Stimulated activated naive CD8-positive, alpha-beta T cell treated with anti-CD3 and anti-CD28 coated beads, Interleukin-15, Interleukin-2, amounts not matched to agents 100 ng/mL and 50 ng/mL, for 24 hours (primary cell): ENCODE measurements around the gene PIN4.
"Not testable (repeated sequence)": the region's sequence is repeated elsewhere in the genome, so short reads cannot be mapped to it uniquely, and the experiment has no call there.

ENCODE experiments used
- H3K27ac Mint-ChIP-seq: one replicate; pipeline ENCODE4 v1.8.0; 2021; ENCODE audit warnings: mild to moderate bottlenecking, mixed read lengths
- H3K27me3 Mint-ChIP-seq: one replicate; pipeline ENCODE4 v1.8.0; 2021; ENCODE audit warnings: mixed read lengths
- H3K36me3 Mint-ChIP-seq: one replicate; pipeline ENCODE4 v1.8.0; 2021; ENCODE audit warnings: low read depth, mixed read lengths
- H3K4me1 Mint-ChIP-seq: one replicate; pipeline ENCODE4 v1.8.0; 2021; ENCODE audit warnings: low read depth, mixed read lengths
- H3K4me3 Mint-ChIP-seq: one replicate; pipeline ENCODE4 v1.8.0; 2021; ENCODE audit warnings: mild to moderate bottlenecking, mixed read lengths
- H3K9me3 Mint-ChIP-seq: one replicate; pipeline ENCODE4 v1.8.0; 2021; ENCODE audit warnings: mixed read lengths

The PIN4 gene

DNA sequence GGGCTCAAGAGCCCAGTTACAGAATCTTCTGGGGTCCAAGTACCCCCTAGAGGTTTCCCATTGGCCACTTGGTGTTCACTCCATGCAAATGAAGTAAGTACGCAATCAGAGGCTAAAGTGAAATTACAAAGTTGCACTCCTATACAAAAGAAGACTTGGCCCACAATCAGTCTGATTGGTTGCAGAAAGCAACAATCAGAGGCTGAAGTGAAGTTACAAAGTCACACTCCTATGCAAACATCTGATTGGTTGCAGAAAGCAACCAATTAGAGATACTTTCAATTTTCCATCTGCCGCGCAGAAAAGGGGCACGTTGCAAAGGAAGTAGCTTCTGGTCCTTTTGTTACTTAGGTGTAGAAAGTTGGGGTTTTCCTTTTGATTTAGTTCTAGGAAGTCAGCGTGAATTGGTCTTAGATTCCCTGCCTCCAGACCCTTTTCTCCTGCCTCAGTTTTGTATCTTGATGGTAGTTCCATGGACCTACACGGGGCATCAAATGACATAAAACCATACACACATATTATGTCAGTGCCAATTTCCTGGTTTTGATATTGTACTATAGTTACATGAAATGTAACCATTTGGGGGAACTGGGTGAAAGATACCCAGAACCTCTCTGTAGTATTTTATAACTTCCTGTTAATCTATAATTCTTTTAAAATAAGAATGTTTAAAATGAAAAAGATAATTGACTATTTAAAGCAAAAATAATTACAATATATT, 12.4 kb upstream of the PIN4 start:
- H3K36me3 Mint-ChIP-seq, result no peaks in the 10 kb centered on the region
- H3K27me3 Mint-ChIP-seq, result no peaks in the 10 kb centered on the region
- peaks cover 9% of the 10 kb centered on the region for H3K4me1 Mint-ChIP-seq
- peak overlapping the region; percentile 72 for H3K4me3 Mint-ChIP-seq
- no peaks in the 10 kb centered on the region for H3K9me3 Mint-ChIP-seq
- no peak overlapping the region for H3K27ac Mint-ChIP-seq

DNA sequence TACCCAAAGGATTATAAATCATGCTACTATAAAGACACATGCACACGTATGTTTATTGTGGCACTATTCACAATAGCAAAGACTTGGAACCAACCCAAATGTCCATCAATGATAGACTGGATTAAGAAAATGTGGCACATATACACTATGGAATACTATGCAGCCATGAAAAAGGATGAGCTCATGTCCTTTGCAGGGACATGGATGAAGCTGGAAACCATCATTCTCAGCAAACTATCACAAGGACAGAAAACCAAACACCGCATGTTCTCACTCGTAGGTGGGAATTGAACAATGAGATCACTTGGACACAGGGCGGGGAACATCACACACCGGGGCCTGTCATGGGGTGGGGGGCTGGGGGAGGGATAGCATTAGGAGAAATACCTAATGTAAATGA, 5.3 kb upstream of the PIN4 start:
- H3K27ac Mint-ChIP-seq, H3K36me3 Mint-ChIP-seq, H3K4me1 Mint-ChIP-seq, H3K9me3 Mint-ChIP-seq, H3K4me3 Mint-ChIP-seq, H3K27me3 Mint-ChIP-seq: not testable (repeated sequence)

GRCh38 chrX:72176981-72177380, 4.6 kb upstream of the PIN4 start:
- H3K27me3 Mint-ChIP-seq, result no peaks in the 10 kb centered on the region
- no peaks in the 10 kb centered on the region for H3K9me3 Mint-ChIP-seq
- no peaks in the 10 kb centered on the region for H3K36me3 Mint-ChIP-seq
- H3K4me1 Mint-ChIP-seq, result peaks cover 9% of the 10 kb centered on the region
- H3K27ac Mint-ChIP-seq, result no peak overlapping the region
- no peak overlapping the region for H3K4me3 Mint-ChIP-seq

DNA sequence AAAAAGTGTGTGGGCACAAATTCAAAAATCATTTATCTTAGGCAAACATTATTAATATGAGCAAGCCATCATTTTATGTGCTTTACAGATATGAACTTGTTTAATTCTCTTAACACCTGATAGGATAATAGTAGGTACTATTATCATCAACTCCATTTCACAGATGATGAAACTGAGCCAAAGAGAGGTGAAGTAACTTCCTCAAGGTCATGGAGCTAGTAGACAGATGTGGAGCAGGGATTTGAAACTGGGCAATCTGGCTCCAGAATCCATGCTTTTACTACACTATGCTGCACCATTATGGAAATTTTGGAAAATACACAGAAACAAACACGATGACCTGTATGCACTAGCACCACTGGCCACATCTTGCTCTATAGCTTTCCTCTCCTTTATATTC, 1.0 kb upstream of the PIN4 start:
- Mint-ChIP-seq H3K4me3 (no peak overlapping the region), H3K27ac (no peak overlapping the region), H3K27me3 (no peaks in the 10 kb centered on the region)

DNA sequence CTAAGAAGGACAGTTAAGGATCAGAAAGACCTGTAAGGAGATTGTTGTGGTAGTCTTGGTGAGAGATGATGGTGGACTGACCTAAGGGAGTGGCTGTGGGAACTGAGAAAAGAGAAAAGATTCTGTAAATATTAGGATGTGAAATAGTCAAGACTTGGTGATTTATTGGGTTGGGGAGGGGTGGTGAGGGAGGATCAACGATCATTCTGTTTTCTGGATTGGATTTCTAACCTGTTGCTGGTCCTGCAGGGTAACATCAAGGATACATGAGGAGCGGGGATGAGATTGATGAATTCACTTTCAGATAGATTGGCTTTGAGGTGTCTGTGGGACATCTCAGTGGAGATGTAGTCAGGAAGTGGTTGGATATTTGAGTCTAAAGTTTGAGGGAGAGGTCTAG, 1.4 kb downstream of the PIN4 start:
- Mint-ChIP-seq H3K4me3 (no peak overlapping the region), H3K27me3 (no peaks in the 10 kb centered on the region), H3K9me3 (no peaks in the 10 kb centered on the region), H3K27ac (no peak overlapping the region), H3K36me3 (peaks cover 5% of the 10 kb centered on the region), H3K4me1 (peaks cover 13% of the 10 kb centered on the region)

More for the DNA sequence above, 1.0 kb upstream of the PIN4 start:
- Mint-ChIP-seq H3K9me3 (no peaks in the 10 kb centered on the region), H3K36me3 (peaks cover 5% of the 10 kb centered on the region), H3K4me1 (peaks cover 13% of the 10 kb centered on the region)

GRCh38 chrX:72201836-72202536, 20.4 kb downstream of the PIN4 start:
- H3K27me3 Mint-ChIP-seq, result no peaks in the 10 kb centered on the region
- H3K27ac Mint-ChIP-seq, result no peak overlapping the region
- H3K9me3 Mint-ChIP-seq, result no peaks in the 10 kb centered on the region
- no peak overlapping the region for H3K4me3 Mint-ChIP-seq
- H3K4me1 Mint-ChIP-seq, result no peaks in the 10 kb centered on the region
- H3K36me3 Mint-ChIP-seq, result peaks cover 25% of the 10 kb centered on the region

DNA sequence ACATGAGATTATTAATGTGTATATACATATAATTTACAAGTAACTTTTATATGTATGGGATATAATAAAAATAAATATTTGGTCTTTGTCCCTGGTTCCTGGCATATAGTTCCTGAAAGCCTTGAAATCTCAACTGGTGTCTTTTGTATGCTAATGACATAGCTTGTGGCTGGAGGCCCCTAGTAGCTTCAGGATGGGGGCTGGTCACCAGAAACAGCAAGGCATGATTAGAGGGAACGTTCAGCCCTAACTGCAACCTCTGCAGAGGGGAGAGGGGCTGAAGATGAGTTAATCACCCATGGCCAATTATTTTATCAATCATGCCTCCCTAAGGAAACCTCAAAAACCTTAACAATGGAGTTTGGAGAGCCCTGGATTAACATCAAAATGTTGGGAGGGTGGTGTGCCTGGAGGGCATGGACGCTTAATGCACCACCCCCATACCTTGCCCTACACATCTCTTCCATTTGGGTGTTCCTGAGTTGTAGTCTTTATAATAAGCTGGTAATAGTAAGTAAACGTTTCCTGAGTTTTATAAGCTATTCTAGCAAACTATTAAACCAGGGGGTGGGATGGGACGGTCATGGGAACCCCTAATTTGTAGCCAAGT, 21.3 kb downstream of the PIN4 start:
- Mint-ChIP-seq H3K27ac (no peak overlapping the region), H3K4me1 (no peaks in the 10 kb centered on the region), H3K36me3 (peaks cover 31% of the 10 kb centered on the region), H3K27me3 (no peaks in the 10 kb centered on the region), H3K4me3 (no peak overlapping the region), H3K9me3 (no peaks in the 10 kb centered on the region)

- H3K4me3 Mint-ChIP-seq, result no peak overlapping the region
These were observed 21.9 kb downstream of the PIN4 start for GRCh38 chrX:72203421-72203820.

DNA sequence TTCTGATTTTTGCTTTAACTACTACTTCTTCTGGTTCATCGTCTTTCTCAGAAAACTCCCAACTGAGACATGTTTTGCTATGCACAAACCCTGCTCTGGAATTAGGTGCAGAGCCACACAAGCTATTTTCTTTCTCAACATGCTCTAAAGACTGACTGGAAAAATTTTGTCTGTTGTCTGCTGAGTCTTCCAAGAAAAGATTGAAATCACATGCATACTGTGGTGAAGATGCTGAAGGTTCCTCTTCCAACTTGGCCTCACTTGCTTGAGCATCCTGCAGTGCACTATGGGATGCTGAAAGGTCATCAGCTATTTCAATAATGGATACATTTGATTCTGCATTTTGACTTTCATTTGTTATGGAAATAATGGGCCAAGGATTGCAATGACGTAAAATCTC, 24.1 kb downstream of the PIN4 start:
- Mint-ChIP-seq H3K9me3 (no peaks in the 10 kb centered on the region), H3K4me1 (no peaks in the 10 kb centered on the region), H3K27me3 (no peaks in the 10 kb centered on the region), H3K4me3 (no peak overlapping the region), H3K36me3 (peaks cover 43% of the 10 kb centered on the region), H3K27ac (no peak overlapping the region)

More at GRCh38 chrX:72203421-72203820, 21.9 kb downstream of the PIN4 start:
- Mint-ChIP-seq H3K27ac (no peak overlapping the region), H3K36me3 (peaks cover 33% of the 10 kb centered on the region), H3K9me3 (no peaks in the 10 kb centered on the region), H3K4me1 (no peaks in the 10 kb centered on the region), H3K27me3 (no peaks in the 10 kb centered on the region)

DNA sequence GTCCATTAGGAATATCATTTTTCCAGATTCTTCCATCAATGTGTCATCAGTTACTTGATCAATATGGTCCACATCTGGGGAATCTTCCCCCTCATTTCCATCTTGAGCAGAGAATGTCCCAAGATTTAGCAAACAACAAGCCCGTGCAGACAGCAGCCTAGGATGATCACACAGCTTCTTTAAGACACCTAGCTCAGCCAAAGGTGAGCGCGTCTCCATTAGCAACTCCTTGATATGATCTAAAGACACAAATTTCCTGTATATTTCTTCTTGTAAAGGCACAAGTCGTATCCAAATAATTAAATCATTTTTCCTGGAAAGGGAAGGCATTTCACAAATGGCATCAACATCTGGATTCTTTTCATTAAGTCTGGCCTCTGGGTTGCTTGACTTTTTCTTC, 25.8 kb downstream of the PIN4 start:
- Mint-ChIP-seq H3K4me1 (no peaks in the 10 kb centered on the region), H3K36me3 (peaks cover 46% of the 10 kb centered on the region), H3K9me3 (no peaks in the 10 kb centered on the region), H3K27me3 (no peaks in the 10 kb centered on the region), H3K4me3 (no peak overlapping the region), H3K27ac (no peak overlapping the region)

GRCh38 chrX:72208126-72208800, 26.7 kb downstream of the PIN4 start:
- peaks cover 46% of the 10 kb centered on the region for H3K36me3 Mint-ChIP-seq
- no peak overlapping the region for H3K27ac Mint-ChIP-seq
- no peak overlapping the region for H3K4me3 Mint-ChIP-seq
- no peaks in the 10 kb centered on the region for H3K9me3 Mint-ChIP-seq
- H3K27me3 Mint-ChIP-seq, result no peaks in the 10 kb centered on the region
- no peaks in the 10 kb centered on the region for H3K4me1 Mint-ChIP-seq

DNA sequence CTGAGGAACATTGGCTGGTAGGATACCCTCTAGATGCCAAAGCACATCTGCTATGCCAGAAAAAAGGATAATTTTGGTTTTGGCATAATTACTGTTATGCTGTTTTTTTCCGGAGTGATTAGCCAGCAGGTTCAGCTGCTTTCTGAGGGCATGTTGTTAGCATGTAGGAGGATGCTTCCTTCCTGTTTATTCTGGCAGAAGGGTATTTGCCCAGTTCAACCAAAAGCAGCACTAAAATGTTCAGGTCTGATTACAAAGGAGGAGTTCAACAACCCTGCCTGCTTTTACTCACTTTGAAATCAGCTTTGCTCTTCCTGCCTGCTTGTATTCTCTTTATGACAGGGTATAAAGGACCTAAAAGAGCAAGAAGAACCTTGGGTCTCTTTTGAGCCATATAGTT, 35.4 kb downstream of the PIN4 start:
- Mint-ChIP-seq H3K9me3 (no peaks in the 10 kb centered on the region), H3K27me3 (no peaks in the 10 kb centered on the region), H3K4me1 (no peaks in the 10 kb centered on the region), H3K36me3 (peaks cover 12% of the 10 kb centered on the region), H3K27ac (no peak overlapping the region), H3K4me3 (no peak overlapping the region)

- H3K9me3 Mint-ChIP-seq, H3K27ac Mint-ChIP-seq, H3K4me1 Mint-ChIP-seq, H3K4me3 Mint-ChIP-seq, H3K27me3 Mint-ChIP-seq: not testable (repeated sequence)
- H3K36me3 Mint-ChIP-seq, result peaks cover 12% of the 10 kb centered on the region
These were observed 38.8 kb downstream of the PIN4 start for GRCh38 chrX:72220375-72220774.

DNA sequence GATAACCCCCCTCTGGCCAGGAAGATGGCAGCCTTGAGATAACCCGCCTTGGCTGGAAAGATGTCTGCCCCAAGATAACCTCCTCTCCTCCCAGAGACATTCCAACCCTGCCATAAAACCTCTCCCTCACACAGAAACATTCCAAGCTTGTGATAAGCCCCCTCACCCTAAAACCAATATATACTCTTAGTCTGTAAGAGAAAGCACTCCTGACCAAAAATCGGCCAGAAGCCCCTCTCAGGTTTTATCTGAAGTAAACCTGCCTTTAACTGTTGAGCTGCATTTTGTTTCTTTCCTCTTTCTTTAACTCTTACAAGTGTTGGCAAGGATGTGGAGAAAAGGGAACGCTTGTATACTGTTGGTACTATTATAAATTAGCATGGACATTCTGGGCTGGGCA, 48.7 kb downstream of the PIN4 start:
- Mint-ChIP-seq H3K4me3 (no peak overlapping the region), H3K9me3 (no peaks in the 10 kb centered on the region), H3K27me3 (no peaks in the 10 kb centered on the region), H3K36me3 (peaks cover 14% of the 10 kb centered on the region), H3K27ac (no peak overlapping the region), H3K4me1 (no peaks in the 10 kb centered on the region)

GRCh38 chrX:72236841-72237240, 55.3 kb downstream of the PIN4 start:
- Mint-ChIP-seq H3K36me3 (peaks cover 9% of the 10 kb centered on the region), H3K27ac (no peak overlapping the region), H3K4me1 (peaks cover 11% of the 10 kb centered on the region), H3K9me3 (no peaks in the 10 kb centered on the region), H3K4me3 (no peak overlapping the region), H3K27me3 (no peaks in the 10 kb centered on the region)
